AG04450 (cell line): ENCODE measurements around the gene TDO2. TPM values are rescaled to one million over a fixed set of nuclear protein-coding genes. Genes with fewer than 3 reads are reported as not detected.
A peak's percentile ranks its signal among the peaks of the same experiment; 100 is the strongest.

Experiments
- CTCF ChIA-PET: fragments of 300-600, 350-600 bp; formaldehyde crosslinking; extraction: SDS; loops from one replicate; lab custom pipeline; 2022; ENCODE audit warnings: antibody characterized with exemption, inconsistent platforms; lab: Charles Lee
- POLR2A ChIA-PET: fragments of 350-600 bp; formaldehyde crosslinking; extraction: SDS; loops from one replicate; lab custom pipeline; 2021; ENCODE audit warnings: antibody characterized with exemption, inconsistent platforms; lab: Yijun Ruan, JAX
- DNase-seq: peaks from one replicate; pipeline ENCODE4 v3.0.0-alpha.2; 2011; ENCODE audit warnings: low read depth, low spot score
- H3K27ac ChIP-seq: one replicate; pipeline ENCODE4 v1.5.1; 2012; ENCODE audit warnings: low read depth, low read length, control low read depth
- H3K27me3 ChIP-seq: one replicate; pipeline ENCODE4 v1.6.0; 2012; ENCODE audit warnings: low read length; ENCODE audit not compliant: control insufficient read depth, insufficient read depth
- H3K4me3 ChIP-seq: 2 replicates; pipeline ENCODE4 v1.5.1; 2011; ENCODE audit warnings: mild to moderate bottlenecking, low read depth, low read length, control low read depth
- H3K9me3 ChIP-seq: 2 replicates; pipeline ENCODE4 v1.5.1; 2012; ENCODE audit warnings: low read length; ENCODE audit not compliant: control insufficient read depth, insufficient read depth
- CTCF ChIP-seq: IDR thresholded peaks from 2 replicates; pipeline ENCODE4 v1.5.1; 2011; ENCODE audit warnings: low read depth, low read length, control low read depth, inconsistent platforms
- polyA plus RNA-seq: library from polyadenylated mRNA; depleted of rRNA; stranded (reverse); fragments of >200 nt; gene quantifications from 2 replicates; pipeline ENCODE4 v1.2.3, GENCODE V29; 2011

Gene TDO2
- polyA plus RNA-seq, 1 experiment, result 0.84 TPM

DNA sequence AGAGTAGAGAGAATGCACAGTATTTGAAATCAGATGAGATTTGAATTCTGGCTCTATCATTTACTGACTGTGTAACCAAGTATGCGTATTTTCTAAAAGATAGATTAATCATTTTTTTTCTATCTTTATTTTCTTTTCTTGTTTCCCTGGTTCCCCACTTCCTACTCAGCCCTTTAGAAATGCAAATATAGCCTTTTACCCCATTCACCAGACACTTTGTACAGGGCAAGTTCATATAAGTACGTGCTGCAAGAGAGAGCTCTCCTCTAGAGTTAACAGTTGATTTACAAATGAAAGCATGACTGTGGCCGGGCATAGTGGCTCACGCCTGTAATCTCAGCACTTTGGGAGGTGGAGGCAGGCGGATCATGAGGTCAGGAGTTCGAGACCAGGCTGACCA lies 17.8 kb upstream of the TDO2 start:
- Histone ChIP-seq H3K9me3 (0 out of 2 replicates have a peak, but pooled peaks cover 3% of the 10 kb centered on the region), H3K27ac (no peak overlapping the region), H3K27me3 (no peaks in the 10 kb centered on the region), H3K4me3 (no peak overlapping the region)
- no peak for DNase-seq
- ChIA-PET POLR2A (no interaction called here), CTCF (no interaction called here)
- TF ChIP-seq CTCF, result no peak

- CTCF ChIA-PET, result no interaction called here
- Histone ChIP-seq H3K27ac (no peak overlapping the region), H3K4me3 (no peak overlapping the region), H3K9me3 (0 out of 2 replicates have a peak, but pooled peaks cover 3% of the 10 kb centered on the region), H3K27me3 (no peaks in the 10 kb centered on the region)
- TF ChIP-seq CTCF, result no peak
- no peak for DNase-seq
- POLR2A ChIA-PET, result no interaction called here
Measured at GRCh38 chr4:155887045-155887444, 16.5 kb upstream of the TDO2 start.

- Histone ChIP-seq H3K27me3 (no peaks in the 10 kb centered on the region), H3K27ac (no peak overlapping the region), H3K4me3 (no peak overlapping the region), H3K9me3 (0 out of 2 replicates have a peak, but pooled peaks cover 3% of the 10 kb centered on the region)
- no peak for TF ChIP-seq CTCF
- ChIA-PET POLR2A (no interaction called here), CTCF (no interaction called here)
- DNase-seq, result no peak
Measured at GRCh38 chr4:155887847-155888570, 15.5 kb upstream of the TDO2 start.

DNA sequence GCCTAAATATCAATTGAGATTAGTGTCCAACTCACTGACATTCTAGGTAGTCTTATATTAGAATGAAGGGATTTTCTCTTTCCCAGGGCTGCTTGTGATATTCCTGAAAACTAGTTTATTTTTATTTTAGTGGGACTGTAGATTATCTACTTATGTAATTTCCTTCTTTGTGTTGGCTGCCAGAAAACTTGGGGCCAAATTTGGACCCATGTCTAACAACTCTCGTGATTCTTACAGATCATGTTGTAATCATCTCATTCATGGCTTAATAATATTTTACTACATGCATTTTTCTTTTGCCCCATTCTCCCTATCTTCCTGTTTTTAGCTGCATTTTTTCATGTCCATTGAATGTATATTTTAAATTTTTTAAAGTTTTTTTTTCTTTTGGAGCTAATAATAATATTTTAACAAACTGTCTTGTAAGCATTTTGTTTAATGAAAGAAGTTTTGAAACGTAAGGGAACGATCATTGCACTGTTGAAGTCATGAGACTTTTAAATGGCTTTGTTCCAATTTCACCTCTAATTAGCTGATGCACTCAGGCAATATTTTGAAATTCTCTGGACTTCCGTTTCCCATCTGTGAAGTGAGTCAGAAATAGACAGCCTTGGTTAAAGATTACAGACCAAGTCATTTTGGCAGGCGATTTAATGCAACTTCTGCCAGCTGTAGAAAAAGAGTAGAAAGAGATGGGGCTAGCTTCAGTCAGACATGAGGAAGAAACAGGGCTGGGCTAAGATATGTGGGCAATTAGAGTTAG lies 14.3 kb upstream of the TDO2 start:
- POLR2A ChIA-PET, result interaction anchor here (0.7 kb wide), 2 partner anchors 18 to 241 kb away, joined by 3 read pairs; no protein-coding TSS in a partner anchor
- peak; percentile 72 for DNase-seq
- H3K27me3 ChIP-seq, result no peaks in the 10 kb centered on the region

More for the DNA sequence above, 14.3 kb upstream of the TDO2 start:
- Histone ChIP-seq H3K27ac (no peak overlapping the region), H3K9me3 (no peaks in the 10 kb centered on the region), H3K4me3 (no peak overlapping the region)
- CTCF ChIA-PET, result interaction anchor here (0.9 to 1.4 kb wide), 4 partner anchors 11 to 485 kb away, joined by 3 to 8 read pairs (median 3); partner anchors contain the start of gene CTSO
- no peak for TF ChIP-seq CTCF
